ENCODE results near the gene UGT1A3.
"Not testable (repeated sequence)": the region's sequence is repeated elsewhere in the genome, so short reads cannot be mapped to it uniquely, and the experiment has no call there.

Gene UGT1A3

GRCh38 chr2:233728723-233729301 lies at the start of gene UGT1A3:
Gene UGT1A3 (plus strand): TSS chr2:233729042. CDS start chr2:233729127, 85 bp downstream.
- no peak for DNase-seq

- DNase-seq: no peak
Observed at GRCh38 chr2:233679196-233679595, 49.6 kb upstream of the UGT1A3 start.

GRCh38 chr2:233680361-233681045 lies 48.3 kb upstream of the UGT1A3 start:
- DNase-seq: no peak

GRCh38 chr2:233681521-233682099 lies 47.2 kb upstream of the UGT1A3 start, which contains the start of gene UGT1A7:
Gene UGT1A7 (plus strand): TSS chr2:233681901. CDS start chr2:233681938, 37 bp downstream.
- DNase-seq: no peak

GRCh38 chr2:233684640-233685039 lies 44.2 kb upstream of the UGT1A3 start:
- DNase-seq: no peak

GRCh38 chr2:233686928-233687327 lies 41.9 kb upstream of the UGT1A3 start:
- no peak for DNase-seq

- DNase-seq: no peak
Observed at GRCh38 chr2:233688341-233688740, 40.5 kb upstream of the UGT1A3 start.

- DNase-seq: no peak
Observed at GRCh38 chr2:233689031-233689430, 39.8 kb upstream of the UGT1A3 start.

- DNase-seq: no peak
Observed at GRCh38 chr2:233689501-233689900, 39.3 kb upstream of the UGT1A3 start.

GRCh38 chr2:233690444-233690843 lies 38.4 kb upstream of the UGT1A3 start:
- no peak for DNase-seq

- DNase-seq: no peak
Observed at GRCh38 chr2:233691443-233692433, 37.1 kb upstream of the UGT1A3 start.

- no peak for DNase-seq
Observed at GRCh38 chr2:233692648-233693047, 36.2 kb upstream of the UGT1A3 start, which contains the start of gene UGT1A6. Gene UGT1A6 (plus strand): TSS chr2:233692890. CDS start chr2:233693005, 115 bp downstream.

GRCh38 chr2:233693963-233694362 lies 34.9 kb upstream of the UGT1A3 start:
- DNase-seq: no peak

- DNase-seq: no peak
Observed at GRCh38 chr2:233698740-233699139, 30.1 kb upstream of the UGT1A3 start.

- no peak for DNase-seq
Observed at GRCh38 chr2:233699424-233700027, 29.3 kb upstream of the UGT1A3 start.

- DNase-seq: no peak
Observed at GRCh38 chr2:233700028-233700635, 28.7 kb upstream of the UGT1A3 start.

GRCh38 chr2:233700842-233701241 lies 28.0 kb upstream of the UGT1A3 start:
- DNase-seq: not testable (repeated sequence)

GRCh38 chr2:233702238-233702637 lies 26.6 kb upstream of the UGT1A3 start:
- no peak for DNase-seq

GRCh38 chr2:233705911-233706506 lies 22.8 kb upstream of the UGT1A3 start:
- no peak for DNase-seq

- no peak for DNase-seq
Observed at GRCh38 chr2:233706720-233707119, 22.1 kb upstream of the UGT1A3 start.

GRCh38 chr2:233707940-233708644 lies 20.8 kb upstream of the UGT1A3 start:
- no peak for DNase-seq
